Endometrial microvascular endothelial cells (primary cell): ENCODE data around the gene WBP1L. TPM values are rescaled to one million over a fixed set of nuclear protein-coding genes. Genes with fewer than 3 reads are reported as not detected.
"Not testable (repeated sequence)": the region's sequence is repeated elsewhere in the genome, so short reads cannot be mapped to it uniquely, and the experiment has no call there.

Experiments
- in situ Hi-C: cut with HindIII; loops from 2 replicates; pipeline ENCODE4 v1.10.0; 2017; ENCODE audit warnings: low sequenced_read_pairs, low pct_unique_long_range_greater_than_20kb; ENCODE audit errors: inconsistent ontology term
- total RNA-seq: library from RNA; depleted of rRNA; stranded (reverse); fragments of >200 nt; gene quantifications from one replicate; pipeline ENCODE4 v1.2.3, GENCODE V29; 2015; ENCODE audit errors: inconsistent ontology term

Gene WBP1L
- total RNA-seq, 1 donor from 2014 or later = 35.9 TPM

- in situ Hi-C loops = no loop called here
Measured at GRCh38 chr10:102720337-102720736, 23.4 kb upstream of the WBP1L start.

GRCh38 chr10:102720775-102721301, 22.9 kb upstream of the WBP1L start:
- in situ Hi-C loops = no loop called here

- in situ Hi-C loops = no loop called here
Measured at GRCh38 chr10:102721954-102722353, 21.8 kb upstream of the WBP1L start.

GRCh38 chr10:102723989-102724388, 19.8 kb upstream of the WBP1L start:
- in situ Hi-C loops = no loop called here

- in situ Hi-C loops = no loop called here
Measured at GRCh38 chr10:102726274-102726673, 17.5 kb upstream of the WBP1L start.

GRCh38 chr10:102727037-102727818, 16.5 kb upstream of the WBP1L start:
- in situ Hi-C loops = no loop called here

GRCh38 chr10:102729029-102730026, 14.4 kb upstream of the WBP1L start:
- in situ Hi-C loops = no loop called here

GRCh38 chr10:102731222-102731800, 12.4 kb upstream of the WBP1L start:
- in situ Hi-C loops = no loop called here

- in situ Hi-C loops = no loop called here
Measured at GRCh38 chr10:102732661-102733060, 11.1 kb upstream of the WBP1L start.

- in situ Hi-C loops = no loop called here
Measured at GRCh38 chr10:102735065-102735562, 8.6 kb upstream of the WBP1L start.

- in situ Hi-C loops = no loop called here
Measured at GRCh38 chr10:102738692-102739121, 5.0 kb upstream of the WBP1L start.

- in situ Hi-C loops = no loop called here
Measured at GRCh38 chr10:102740229-102740628, 3.5 kb upstream of the WBP1L start.

GRCh38 chr10:102741726-102742237, 2.0 kb upstream of the WBP1L start:
- in situ Hi-C loops = no loop called here

GRCh38 chr10:102742313-102742712, 1.4 kb upstream of the WBP1L start:
- in situ Hi-C loops = not testable (repeated sequence)

- in situ Hi-C loops = no loop called here
Measured at GRCh38 chr10:102743078-102743587, 615 bp upstream of the WBP1L start.

- in situ Hi-C loops = no loop called here
Measured at GRCh38 chr10:102744374-102745051, 765 bp downstream of the WBP1L start.

- in situ Hi-C loops = no loop called here
Measured at GRCh38 chr10:102745157-102745556, 1.4 kb downstream of the WBP1L start.
